Left ventricle myocardium superior (tissue), 1 donor: ENCODE measurements around the gene TPX2. TPM values are rescaled to one million over a fixed set of nuclear protein-coding genes. Genes with fewer than 3 reads are reported as not detected.

Experiments used
- ATAC-seq: fragments of 200-7000 bp; cut with Tn5 transposase; one replicate; pipeline ENCODE4 v1.9.1; 2020; ENCODE audit warnings: mild to moderate bottlenecking, moderate library complexity
- DNase-seq: peaks from one replicate; pipeline ENCODE4 v3.0.0-alpha.2; 2020
- intact Hi-C: fragments of 100-400 bp; cut with micrococcal nuclease; formaldehyde crosslinking; loops from one replicate; pipeline ENCODE4 v1.11.0; 2022
- total RNA-seq: library from RNA; stranded (reverse); fragmentation: NEBNext Ultra II Directional; extraction: Animal tissue kit (Norgen Biotek cat#: 25700); gene quantifications from one replicate; pipeline ENCODE4 v1.2.1, GENCODE V29; 2021
- donor health status: DM: no; HTN: yes; CAD: no; lungs with severe emphysema.

Gene TPX2
- total RNA-seq, 1 donor from 2014 or later: 0.72 TPM

- ATAC-seq (no peak), DNase-seq (no peak)
- intact Hi-C loops: loop anchor here (5.0 kb wide), 1 partner anchor 40 kb away; no protein-coding TSS in a partner anchor
These were observed 22.1 kb upstream of the TPX2 start for GRCh38 chr20:31716818-31717477.

DNA sequence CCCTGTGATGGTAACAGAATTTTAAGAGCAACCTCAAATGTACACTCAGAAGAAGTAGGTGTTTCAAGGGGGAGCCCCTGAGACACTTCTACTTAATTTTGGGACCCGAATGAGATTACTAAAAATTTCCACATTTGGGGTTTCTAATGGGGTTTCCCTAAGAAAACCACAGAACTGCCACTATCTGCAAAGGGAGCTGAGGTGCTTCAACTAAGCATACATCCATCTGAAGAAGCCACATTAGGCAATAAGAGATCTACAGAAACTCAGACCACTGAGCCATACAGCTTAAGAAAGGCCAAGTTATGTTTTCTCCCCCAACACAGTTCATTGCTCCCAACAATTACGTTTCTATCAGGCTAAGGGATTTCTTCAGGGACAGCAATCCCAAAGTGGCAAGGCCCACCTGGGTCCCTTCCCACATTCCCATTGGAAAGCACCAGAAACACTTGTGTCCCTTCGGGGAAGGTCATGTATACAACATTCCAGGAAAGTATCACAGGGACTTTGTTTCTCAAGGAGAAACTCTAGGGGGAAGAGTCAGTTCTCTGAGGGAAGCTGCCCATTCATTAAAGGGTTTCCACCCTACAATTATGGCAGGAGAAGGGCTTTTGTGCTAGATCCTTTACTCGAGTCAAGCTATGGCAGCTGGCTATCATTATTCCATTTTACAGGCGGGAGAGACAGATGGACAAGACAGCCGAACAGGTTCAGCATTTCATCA is 21.4 kb upstream of the TPX2 start:
- DNase-seq: no peak
- ATAC-seq: no peak
- intact Hi-C loops: loop anchor here (5.0 kb wide), 1 partner anchor 40 kb away; no protein-coding TSS in a partner anchor

DNA sequence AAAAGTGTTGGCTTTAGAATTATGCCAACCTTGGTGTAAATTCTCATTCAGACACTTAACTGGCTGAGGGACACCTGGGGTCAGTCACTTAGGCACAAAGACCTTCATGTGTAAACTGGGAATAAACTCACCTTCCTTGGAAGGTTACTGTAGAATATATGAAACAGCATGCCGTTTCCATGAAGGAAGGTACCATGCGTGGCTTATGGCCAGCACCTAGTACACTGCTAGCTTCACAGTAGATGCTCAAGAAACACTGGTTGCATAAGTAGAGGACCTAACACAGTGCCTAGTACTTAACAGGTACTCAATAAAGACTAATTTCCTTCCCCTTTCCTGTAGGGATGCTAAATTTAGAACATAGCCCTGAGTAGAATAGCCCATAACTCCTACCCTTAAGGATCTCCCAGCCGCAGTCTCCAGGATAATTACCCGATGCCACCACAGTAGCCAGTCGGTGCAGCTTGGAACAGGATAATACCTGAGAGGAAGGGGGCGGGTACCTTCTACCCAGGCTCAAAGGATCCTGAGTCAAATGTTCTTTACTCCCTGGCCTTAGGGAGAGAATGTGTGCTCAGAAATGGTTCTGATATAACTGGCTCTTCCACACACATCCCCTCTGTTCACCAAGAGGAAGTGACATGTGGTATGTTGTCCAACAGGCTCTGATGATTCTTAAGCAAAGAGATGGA is 20.0 kb upstream of the TPX2 start:
- no peak for ATAC-seq
- intact Hi-C loops: loop anchor here (5.0 kb wide), 1 partner anchor 42 kb away; no protein-coding TSS in a partner anchor
- no peak for DNase-seq

DNA sequence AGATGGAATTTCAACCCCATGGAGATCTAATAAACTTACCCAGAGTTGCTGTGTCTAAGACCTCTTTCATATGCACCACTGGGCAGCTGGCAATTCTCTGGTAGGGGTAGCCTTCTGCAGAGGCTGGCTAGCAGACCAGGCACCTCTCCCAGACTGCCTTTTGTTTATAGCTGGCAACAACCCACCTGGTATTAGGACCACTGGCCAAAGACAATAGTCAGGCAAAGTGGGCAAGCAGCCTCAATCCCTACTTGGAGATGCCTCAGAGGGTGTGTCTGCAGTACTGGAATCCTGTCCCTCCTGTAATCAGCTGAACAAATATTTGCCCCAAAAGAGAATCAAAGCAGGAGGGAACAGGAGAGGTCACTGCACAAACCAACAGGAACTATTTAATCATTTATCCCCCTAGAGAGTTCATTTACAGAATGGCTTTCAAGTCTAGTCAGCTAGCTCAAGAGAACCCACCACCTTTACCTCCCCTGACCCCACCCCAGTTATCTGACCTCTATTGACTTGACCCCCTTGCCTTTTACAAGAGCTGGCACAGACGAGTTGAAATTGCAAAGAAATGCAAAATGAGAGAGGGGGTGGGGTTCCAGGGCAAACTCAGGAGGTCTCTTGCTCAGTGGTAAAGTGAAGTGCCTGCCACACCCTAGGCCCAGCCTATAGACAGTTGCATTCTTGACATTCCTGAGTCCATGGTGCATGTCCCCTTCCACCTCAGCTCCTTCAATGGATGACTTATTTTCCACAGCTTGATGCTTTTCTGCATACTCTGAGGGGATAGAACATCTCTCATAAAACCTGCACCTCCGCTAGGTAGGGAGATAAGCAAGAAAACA is 19.2 kb upstream of the TPX2 start:
- intact Hi-C loops: loop anchor here (5.0 kb wide), 2 partner anchors 43 to 58 kb away; no protein-coding TSS in a partner anchor
- DNase-seq (no peak), ATAC-seq (no peak)

DNA sequence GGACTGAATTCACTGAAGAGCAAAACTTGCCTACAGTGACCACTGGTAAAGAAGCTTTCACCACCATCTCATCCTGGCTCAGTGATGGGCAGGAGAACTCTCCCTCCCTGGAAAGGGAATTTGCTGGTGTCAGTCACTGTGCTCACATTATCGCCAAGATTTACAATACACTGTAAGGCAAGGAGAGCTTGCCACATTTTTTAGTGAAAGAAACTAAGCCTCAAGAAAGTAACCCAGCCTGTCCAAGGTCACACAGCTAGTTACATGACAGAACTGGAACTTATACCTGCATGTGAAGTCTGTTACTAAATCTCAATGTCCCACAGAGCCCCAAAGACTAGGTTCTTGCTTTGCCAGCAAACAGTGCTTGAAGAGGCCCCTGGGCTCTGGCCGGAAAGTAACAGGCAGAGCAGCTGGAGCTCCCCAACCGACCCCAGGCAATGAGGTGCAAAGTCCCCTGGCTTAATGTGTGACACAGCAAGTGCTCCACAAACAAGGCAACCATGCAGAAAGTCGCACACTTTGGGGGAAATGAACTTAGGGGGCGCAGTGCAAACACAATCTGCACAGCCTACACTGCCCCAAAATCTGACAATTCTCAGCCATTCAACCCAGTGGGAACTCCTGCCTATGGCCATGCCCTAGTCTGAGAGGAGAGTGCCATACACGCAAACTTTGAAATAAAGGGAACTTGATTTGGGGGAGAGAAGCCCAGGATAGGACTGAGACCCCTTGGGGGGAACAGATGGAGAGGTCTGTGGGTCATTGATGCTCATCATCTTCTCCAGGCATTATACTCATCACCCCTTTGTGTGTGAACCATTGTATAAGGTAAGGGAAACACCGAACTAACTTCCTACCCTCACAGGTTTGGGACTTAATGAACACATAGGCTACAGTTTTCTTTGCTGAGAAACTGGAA is 18.3 kb upstream of the TPX2 start:
- DNase-seq (no peak), ATAC-seq (no peak)
- intact Hi-C loops: loop anchor here (5.0 kb wide), 1 partner anchor 58 kb away; no protein-coding TSS in a partner anchor

DNA sequence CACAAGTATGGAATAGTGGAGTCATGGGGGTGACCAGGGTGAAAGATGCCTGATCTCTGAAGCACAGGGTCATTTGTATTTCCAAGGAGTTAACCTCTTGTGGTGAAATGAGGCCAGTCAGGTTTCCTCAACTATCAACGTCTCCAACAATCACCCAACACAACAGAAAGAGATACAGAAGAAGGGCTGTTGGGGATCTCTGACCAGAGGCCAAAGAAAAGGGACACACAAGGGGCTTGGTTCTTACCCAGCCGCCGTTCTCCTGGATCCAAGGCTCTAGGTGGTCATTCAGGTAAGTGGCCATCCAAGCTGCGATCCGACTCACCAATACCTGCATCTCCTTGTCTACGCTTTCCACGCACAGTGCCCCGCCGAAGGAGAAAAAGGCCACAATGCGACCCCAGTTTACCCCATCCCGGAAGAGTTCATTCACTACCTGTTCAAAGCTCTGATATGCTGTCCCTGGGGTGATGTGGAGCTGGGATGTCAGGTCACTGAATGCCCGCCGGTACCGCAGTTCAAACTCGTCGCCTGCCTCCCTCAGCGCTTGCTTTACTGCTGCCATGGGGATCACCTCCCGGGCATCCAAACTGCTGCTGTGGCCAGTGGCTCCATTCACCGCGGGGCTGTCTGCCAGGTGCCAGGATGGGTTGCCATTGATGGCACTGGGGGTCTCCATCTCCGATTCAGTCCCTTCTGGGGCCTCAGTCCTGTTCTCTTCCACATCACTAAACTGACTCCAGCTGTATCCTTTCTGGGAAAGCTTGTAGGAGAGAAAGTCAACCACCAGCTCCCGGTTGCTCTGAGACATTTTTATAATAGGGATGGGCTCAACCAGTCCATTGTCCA is 17.5 kb upstream of the TPX2 start:
- peak; percentile 58 for DNase-seq
- ATAC-seq: no peak
- intact Hi-C loops: loop anchor here (5.0 kb wide), 1 partner anchor 59 kb away; no protein-coding TSS in a partner anchor

GRCh38 chr20:31722257-31723068 is 16.6 kb upstream of the TPX2 start, which contains the start of gene BCL2L1:
Gene BCL2L1, minus strand, starts transcription at chr20:31722868. Its CDS starts 650 bp downstream, at chr20:31722218.
- intact Hi-C loops: loop anchor here (5.0 kb wide), 1 partner anchor 60 kb away; no protein-coding TSS in a partner anchor
- ATAC-seq: peak; percentile 85
- peak; percentile 92 for DNase-seq

DNA sequence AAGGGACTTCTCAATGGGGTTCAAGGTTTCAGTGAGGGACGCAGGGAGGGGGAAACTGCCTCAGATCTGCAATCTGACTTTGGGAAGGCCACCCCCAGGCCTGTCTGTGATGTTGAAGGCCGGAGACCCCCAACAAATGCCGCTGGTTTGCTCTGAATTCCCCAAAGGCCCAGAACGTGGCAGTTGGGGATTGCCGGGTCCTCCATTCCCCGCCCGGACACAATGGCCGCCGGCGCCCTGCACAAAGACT is 16.1 kb upstream of the TPX2 start:
- DNase-seq (no peak), ATAC-seq (no peak)
- intact Hi-C loops: loop anchor here (5.0 kb wide), 1 partner anchor 61 kb away; no protein-coding TSS in a partner anchor

DNA sequence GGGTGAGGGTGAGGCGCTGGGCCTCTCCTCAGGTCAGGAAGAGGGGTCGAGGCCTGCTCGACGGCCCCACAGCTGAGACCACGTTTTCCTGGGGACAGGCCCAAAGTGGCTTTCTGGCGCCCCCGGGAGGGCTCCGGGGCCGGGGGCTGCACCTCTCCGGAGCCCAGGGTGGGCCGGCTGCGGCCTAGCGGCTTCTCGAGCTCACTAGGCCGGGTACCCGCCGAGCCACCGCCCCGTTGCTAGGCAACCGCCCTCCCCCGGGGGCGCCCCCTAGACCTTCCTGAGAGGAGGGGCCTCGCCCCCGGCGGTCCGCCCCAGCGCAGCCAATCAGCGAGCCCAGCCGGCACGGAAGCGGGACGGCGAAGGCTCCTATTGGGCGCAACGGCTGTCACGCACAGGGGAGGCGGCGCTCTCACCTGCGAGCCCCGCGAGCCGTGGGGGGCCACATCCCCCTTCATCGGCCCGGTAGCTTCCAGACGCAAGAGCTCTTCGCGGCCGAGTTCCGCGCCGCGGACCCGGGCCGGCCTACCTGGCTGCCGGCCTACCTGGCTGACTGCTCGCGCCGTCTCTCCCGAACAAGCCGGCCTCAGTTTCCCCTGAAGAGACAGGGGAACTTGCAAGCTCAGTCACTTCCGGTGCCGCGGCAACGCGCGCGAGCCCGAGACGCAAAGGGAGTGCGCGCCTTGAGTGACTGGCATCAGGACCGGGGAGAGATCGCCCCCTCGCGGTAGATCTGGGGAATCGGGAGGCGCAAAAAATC is 15.6 kb upstream of the TPX2 start:
- intact Hi-C loops: loop anchor here (5.0 kb wide), 1 partner anchor 61 kb away; no protein-coding TSS in a partner anchor
- ATAC-seq (peak; percentile 95), DNase-seq (peak; percentile 99)

DNA sequence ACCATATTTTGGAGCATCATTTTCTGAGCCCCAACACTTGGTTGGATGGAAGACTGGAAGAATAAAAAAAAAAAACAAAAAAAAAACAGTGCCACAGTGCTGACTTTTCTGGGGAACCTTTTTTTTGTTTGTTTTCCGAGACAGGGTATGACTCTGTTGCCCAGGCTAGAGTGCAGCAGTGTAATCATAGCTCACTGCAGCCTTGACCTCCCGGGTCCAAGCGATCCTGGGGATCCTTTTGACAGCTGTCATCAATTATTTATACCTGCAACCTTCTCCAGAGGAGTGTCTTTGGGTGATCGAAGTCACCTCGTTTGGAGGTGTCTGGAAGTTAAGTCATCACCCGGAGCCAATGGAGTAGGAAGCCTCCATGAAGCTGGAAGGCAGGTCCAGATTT is 7.8 kb upstream of the TPX2 start:
- DNase-seq: no peak

DNA sequence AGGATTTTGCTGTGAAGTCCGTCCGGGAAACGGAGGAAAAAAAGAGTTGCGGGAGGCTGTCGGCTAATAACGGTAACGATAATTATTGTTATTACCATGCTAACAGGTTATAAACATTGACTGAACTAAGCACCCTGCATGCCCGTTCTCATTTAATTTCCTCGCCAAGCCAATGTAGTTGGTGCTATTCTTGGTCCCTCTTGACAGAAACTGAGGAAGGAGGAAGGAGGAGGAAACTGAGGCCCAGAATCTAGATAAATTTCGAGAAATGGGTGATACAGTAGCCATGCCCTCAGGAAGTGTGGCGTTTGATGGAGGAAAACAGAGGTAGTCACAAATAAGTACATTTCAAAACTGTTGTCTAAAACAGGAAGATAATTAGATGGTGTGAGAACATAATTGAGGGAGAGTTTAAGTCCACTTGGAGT is 474 bp downstream of the TPX2 start:
- no peak for ATAC-seq
- intact Hi-C loops: no loop called here
- DNase-seq: no peak

More for the DNA sequence above, 7.8 kb upstream of the TPX2 start:
- intact Hi-C loops: no loop called here
- ATAC-seq: no peak

- intact Hi-C loops: no loop called here
- ATAC-seq: no peak
These were observed 1.1 kb downstream of the TPX2 start for GRCh38 chr20:31740208-31740607.

DNA sequence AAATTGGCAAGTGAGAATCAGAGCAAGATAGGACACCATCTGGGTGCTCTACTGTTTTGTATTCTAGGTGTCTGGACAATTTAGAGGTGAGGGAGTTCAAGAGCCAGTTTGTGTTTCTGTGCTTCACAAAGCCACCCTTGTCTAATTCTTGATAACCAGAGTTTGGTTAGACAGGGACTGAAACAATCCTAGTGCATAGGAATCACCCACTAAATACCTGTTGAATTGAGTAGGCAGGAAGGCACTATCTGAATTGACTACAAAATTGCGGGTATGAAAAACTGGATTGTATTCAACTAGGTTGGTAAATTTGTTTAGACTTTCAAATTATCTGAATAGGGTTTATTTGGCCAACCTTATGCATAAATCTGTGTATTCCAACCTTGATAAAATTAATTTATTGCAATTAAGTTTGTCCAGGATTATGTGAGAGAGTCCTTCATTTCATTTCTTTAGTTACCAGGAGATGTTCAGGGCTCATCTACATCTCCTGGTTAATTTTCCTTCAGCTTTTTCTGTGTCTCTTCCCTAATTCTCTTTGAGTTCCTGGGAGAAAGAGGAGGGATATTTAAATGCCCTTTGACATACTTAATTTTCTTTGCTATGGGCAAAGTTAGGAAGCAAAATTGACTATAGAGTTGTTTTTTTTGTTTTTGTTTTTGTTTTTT is 1.7 kb downstream of the TPX2 start:
- DNase-seq (no peak), ATAC-seq (no peak)
- intact Hi-C loops: no loop called here

More at GRCh38 chr20:31740208-31740607, 1.1 kb downstream of the TPX2 start:
- DNase-seq: no peak

- DNase-seq (no peak), ATAC-seq (no peak)
- intact Hi-C loops: no loop called here
These were observed 7.2 kb downstream of the TPX2 start for GRCh38 chr20:31746068-31746878.
